ENCODE measurements around the gene HDAC4. TPM values are rescaled to one million over a fixed set of nuclear protein-coding genes. Genes with fewer than 3 reads are reported as not detected.

Gene HDAC4
- total and polyA plus RNA-seq, 2 of the 8 experiments (the other 6 are each of a cell fraction or from before 2014, with no cell fraction given) = 15.4 to 31.5 TPM

GRCh38 chr2:239279508-239280295, 121.1 kb downstream of the HDAC4 start (continued):
- TF ChIP-seq CTCF (IDR thresholded peaks at IDR 0.05; ENCODE audit: control extremely low read depth in 1 of 3, insufficient read depth in 1 of 3, low read depth in 1 of 3, low read length in 3 of 3) (no peak), RXRA (IDR thresholded peaks at IDR 0.05; ENCODE audit: insufficient read depth, low read depth, low read length) (no peak), POLR2AphosphoS5 (IDR thresholded peaks at IDR 0.05; ENCODE audit: low read depth, low read length) (no peak), CBX8 (IDR thresholded peaks at IDR 0.05; ENCODE audit: borderline replicate concordance, low read depth, low read length) (no peak)

All from H1 (cell line).